A673 (cell line): ENCODE results near the gene GRIK4. TPM values are rescaled to one million over a fixed set of nuclear protein-coding genes. Genes with fewer than 3 reads are reported as not detected.

ENCODE experiments used
- BruUV-seq: library from RNA; stranded (reverse); fragments of 400-500 nt; replicated peaks from 2 replicates; lab custom pipeline; 2021; lab: Mats Ljungman, UMichigan
- CTCF ChIA-PET: fragments of 300-600 bp; sonication (Branson Sonifier 250); formaldehyde crosslinking; loops from one replicate; lab custom pipeline; 2022; ENCODE audit warnings: antibody characterized with exemption; lab: Charles Lee
- POLR2A ChIA-PET: fragments of 300-600 bp; sonication (Branson Sonifier 250); formaldehyde crosslinking; loops from one replicate; lab custom pipeline; 2022; ENCODE audit warnings: antibody characterized with exemption; ENCODE audit not compliant: low non-redundant PET; lab: Charles Lee
- DNase-seq: peaks from one replicate; pipeline ENCODE4 v3.0.0-alpha.2; 2015; ENCODE audit warnings: low spot score
- H3K27ac ChIP-seq: fragments of 200-600 bp; sonication (generic); 2 replicates; pipeline ENCODE4 v1.5.1; 2016; ENCODE audit warnings: mixed run types, low read depth, mild to moderate bottlenecking, mixed read lengths, antibody characterized with exemption, low read length; ENCODE audit not compliant: poor library complexity, severe bottlenecking
- H3K27me3 ChIP-seq: fragments of 200-600 bp; sonication (generic); replicated peaks from 2 replicates; pipeline ENCODE4 v1.6.1; 2017; ENCODE audit warnings: mixed run types, low read depth, mild to moderate bottlenecking, mixed read lengths, antibody characterized with exemption, low read length; ENCODE audit not compliant: insufficient read depth, poor library complexity
- H3K36me3 ChIP-seq: fragments of 200-600 bp; sonication (generic); 2 replicates; pipeline ENCODE4 v1.6.1; 2016; ENCODE audit warnings: mixed run types, mild to moderate bottlenecking, mixed read lengths, antibody characterized with exemption, low read length; ENCODE audit not compliant: insufficient read depth, poor library complexity, severe bottlenecking
- H3K4me1 ChIP-seq: fragments of 200-600 bp; sonication (generic); 2 replicates; pipeline ENCODE4 v1.6.1; 2017; ENCODE audit warnings: mixed run types, mild to moderate bottlenecking, mixed read lengths, antibody characterized with exemption, low read length; ENCODE audit not compliant: insufficient read depth, poor library complexity, severe bottlenecking
- H3K4me3 ChIP-seq: fragments of 200-600 bp; sonication (generic); 2 replicates; pipeline ENCODE4 v1.5.1; 2016; ENCODE audit warnings: low read depth, mixed run types, mild to moderate bottlenecking, mixed read lengths, low read length; ENCODE audit not compliant: poor library complexity, severe bottlenecking
- H3K9me3 ChIP-seq: fragments of 200-600 bp; sonication (generic); 2 replicates; pipeline ENCODE4 v1.6.1; 2016; ENCODE audit warnings: mixed run types, low read depth, mild to moderate bottlenecking, mixed read lengths, antibody characterized with exemption, low read length; ENCODE audit not compliant: poor library complexity, severe bottlenecking
- CTCF ChIP-seq: fragments of 300-800, 200-600 bp; sonication (generic); conservative IDR thresholded peaks from 2 replicates; pipeline ENCODE4 v1.5.1; 2017; ENCODE audit warnings: low read depth, mild to moderate bottlenecking, antibody characterized with exemption, low read length, moderate library complexity, mixed read lengths
- EZH2 ChIP-seq: fragments of 200-600 bp; sonication (generic); IDR thresholded peaks from 2 replicates; pipeline ENCODE4 v1.6.1; 2017; ENCODE audit warnings: borderline replicate concordance, low read depth, mild to moderate bottlenecking, mixed read lengths, antibody characterized with exemption, low read length; ENCODE audit not compliant: poor library complexity, severe bottlenecking
- intact Hi-C: fragments of 100-400 bp; cut with micrococcal nuclease; formaldehyde crosslinking; loops from one replicate; pipeline ENCODE4 v1.10.0; 2022; ENCODE audit not compliant: unreplicated experiment
- total RNA-seq: library from RNA; stranded (reverse); gene quantifications from 2 replicates; pipeline ENCODE4 v1.2.3, GENCODE V29; 2021

The GRIK4 gene
- total RNA-seq, 1 experiment from 2014 or later = not detected

- no peak for DNase-seq
- CTCF ChIA-PET = interaction anchor here (0.7 kb wide), 1 partner anchor 13 kb away, joined by 4 read pairs; no protein-coding TSS in a partner anchor
- Histone ChIP-seq H3K27ac (no peak overlapping the region), H3K4me3 (no peak overlapping the region), H3K27me3 (no peaks in the 10 kb centered on the region), H3K36me3 (no peaks in the 10 kb centered on the region), H3K9me3 (no peaks in the 10 kb centered on the region), H3K4me1 (no peaks in the 10 kb centered on the region)
- TF ChIP-seq EZH2 (no peak), CTCF (no peak)
- BruUV-seq = no TSS peak
- intact Hi-C loops = no loop called here
- POLR2A ChIA-PET = no interaction called here
Observed at GRCh38 chr11:120494595-120494994, 17.0 kb upstream of the GRIK4 start.

- CTCF ChIA-PET = no interaction called here
- no TSS peak for BruUV-seq
- no peaks in the 10 kb centered on the region for H3K36me3 ChIP-seq
- intact Hi-C loops = no loop called here
- TF ChIP-seq EZH2 = no peak
- TF ChIP-seq CTCF = no peak
- H3K4me3 ChIP-seq = no peak overlapping the region
- DNase-seq = no peak
- POLR2A ChIA-PET = no interaction called here
- H3K27ac ChIP-seq = no peak overlapping the region
- no peaks in the 10 kb centered on the region for H3K4me1 ChIP-seq
- H3K9me3 ChIP-seq = no peaks in the 10 kb centered on the region
- no peaks in the 10 kb centered on the region for H3K27me3 ChIP-seq
Observed at GRCh38 chr11:120499088-120499487, 12.5 kb upstream of the GRIK4 start.

GRCh38 chr11:120499859-120500258 is 11.7 kb upstream of the GRIK4 start:
- DNase-seq = no peak
- H3K4me1 ChIP-seq = no peaks in the 10 kb centered on the region
- H3K27ac ChIP-seq = no peak overlapping the region
- ChIA-PET POLR2A (no interaction called here), CTCF (interaction anchor here (0.7 kb wide), 1 partner anchor 165 kb away, joined by 4 read pairs; no protein-coding TSS in a partner anchor)
- BruUV-seq = no TSS peak
- TF ChIP-seq CTCF (no peak), EZH2 (no peak)
- no peaks in the 10 kb centered on the region for H3K36me3 ChIP-seq
- no peaks in the 10 kb centered on the region for H3K27me3 ChIP-seq
- intact Hi-C loops = no loop called here
- no peaks in the 10 kb centered on the region for H3K9me3 ChIP-seq
- no peak overlapping the region for H3K4me3 ChIP-seq
